Activated CD8-positive, alpha-beta memory T cell treated with anti-CD3 and anti-CD28 coated beads for 48 hours (primary cell): ENCODE results near the gene RPLP1.
A peak's percentile ranks its signal among the peaks of the same experiment; 100 is the strongest.

ENCODE experiments used
- DNase-seq, 3 experiments: peaks; one replicate each; pipeline ENCODE4 v3.0.0-alpha.2; 2020; ENCODE audit warnings: low read depth in 2 of 3, low spot score in 2 of 3

RPLP1 gene

GRCh38 chr15:69452692-69453521 is at the start of gene RPLP1:
RPLP1 (plus strand) TSS chr15:69452818; CDS start chr15:69452949, 131 bp downstream.
- DNase-seq = peak; percentile 85 to 92 (median 88)

DNA sequence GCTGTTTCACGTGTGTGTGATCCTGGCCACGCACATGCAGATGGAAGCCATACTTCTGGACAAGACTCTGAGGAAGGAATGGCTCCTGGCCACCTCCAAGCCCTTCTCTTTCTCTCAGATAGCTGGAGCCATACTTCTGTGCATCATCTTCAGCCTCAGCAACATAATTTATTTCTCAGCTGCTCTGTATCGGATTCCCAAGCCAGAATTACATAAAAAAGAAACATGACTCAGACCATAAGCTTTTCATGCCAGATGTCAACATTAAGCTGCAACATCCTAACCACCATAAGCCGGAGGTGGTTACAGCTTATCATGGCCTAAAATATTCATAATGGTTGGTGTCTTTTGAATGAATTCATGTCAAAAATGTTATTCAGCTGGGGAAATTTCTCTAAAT is 49.0 kb upstream of the RPLP1 start:
- DNase-seq = no peak

DNA sequence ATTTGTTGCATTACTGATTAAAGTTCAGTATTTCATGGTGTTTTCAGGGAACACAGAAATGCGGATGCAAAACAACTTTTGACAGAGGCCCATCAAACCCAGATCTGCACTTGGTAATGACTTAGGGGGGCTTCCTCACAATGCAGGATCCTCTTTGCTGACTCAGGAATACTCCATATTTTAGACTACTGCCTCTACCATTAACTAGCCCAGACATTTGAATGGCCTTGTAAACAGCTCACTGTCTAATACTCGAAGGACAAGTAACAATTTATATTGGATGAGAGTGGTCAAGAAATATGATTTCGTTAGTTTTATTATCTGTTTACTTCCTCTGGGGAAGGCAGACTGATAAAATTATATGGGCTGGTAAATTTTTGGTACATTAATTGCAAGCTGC is 47.5 kb upstream of the RPLP1 start:
- no peak for DNase-seq

DNA sequence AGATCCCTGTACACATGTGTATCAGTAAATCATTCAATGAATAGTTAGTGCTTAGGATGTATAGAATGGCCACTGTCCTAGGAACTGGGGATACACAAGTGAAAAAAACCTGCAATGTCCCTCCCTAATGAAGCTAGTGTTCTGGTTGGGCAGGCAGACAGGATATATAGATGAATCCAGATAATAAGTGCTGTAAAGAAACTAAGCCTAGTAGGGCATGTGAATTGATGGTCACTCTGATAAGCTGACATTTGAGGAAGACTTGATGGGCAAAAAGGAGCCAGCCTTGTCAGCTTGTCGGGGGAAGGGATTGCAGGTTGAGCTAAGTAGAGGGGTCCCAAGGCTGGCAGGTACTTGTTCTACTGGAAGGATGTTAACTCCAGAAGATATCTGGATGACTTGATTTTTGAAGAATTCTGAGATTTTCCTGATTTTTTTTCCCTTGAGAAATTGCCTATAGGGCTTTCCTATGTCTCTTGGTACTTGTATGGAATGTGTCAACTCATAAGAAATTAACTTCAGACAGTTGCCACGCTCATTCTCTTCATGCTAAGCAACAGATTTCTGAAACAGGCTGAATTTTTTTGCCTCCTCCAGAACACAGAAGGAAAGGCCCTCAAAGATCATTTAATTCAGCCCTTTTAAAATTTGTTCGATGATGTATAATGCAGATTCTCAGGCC is 44.8 kb upstream of the RPLP1 start:
- no peak for DNase-seq

DNA sequence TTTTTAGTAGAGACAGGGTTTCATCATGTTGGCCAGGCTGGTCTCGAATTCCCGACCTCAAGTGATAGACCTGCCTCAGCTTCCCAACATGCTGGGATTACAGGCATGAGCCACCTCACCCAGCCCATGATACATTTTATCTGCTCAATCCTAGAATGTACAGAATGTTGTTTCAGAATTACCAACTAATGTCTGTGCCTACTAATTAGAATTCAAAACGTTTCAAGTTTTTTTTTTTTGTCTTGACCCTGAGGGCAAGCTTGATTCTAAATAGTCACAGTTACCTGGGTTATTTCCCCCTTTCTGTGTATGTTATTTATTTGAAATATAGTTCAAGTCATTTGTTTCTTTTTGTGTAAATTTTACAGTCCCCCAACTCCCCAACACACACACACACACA is 43.8 kb upstream of the RPLP1 start:
- DNase-seq = no peak

DNA sequence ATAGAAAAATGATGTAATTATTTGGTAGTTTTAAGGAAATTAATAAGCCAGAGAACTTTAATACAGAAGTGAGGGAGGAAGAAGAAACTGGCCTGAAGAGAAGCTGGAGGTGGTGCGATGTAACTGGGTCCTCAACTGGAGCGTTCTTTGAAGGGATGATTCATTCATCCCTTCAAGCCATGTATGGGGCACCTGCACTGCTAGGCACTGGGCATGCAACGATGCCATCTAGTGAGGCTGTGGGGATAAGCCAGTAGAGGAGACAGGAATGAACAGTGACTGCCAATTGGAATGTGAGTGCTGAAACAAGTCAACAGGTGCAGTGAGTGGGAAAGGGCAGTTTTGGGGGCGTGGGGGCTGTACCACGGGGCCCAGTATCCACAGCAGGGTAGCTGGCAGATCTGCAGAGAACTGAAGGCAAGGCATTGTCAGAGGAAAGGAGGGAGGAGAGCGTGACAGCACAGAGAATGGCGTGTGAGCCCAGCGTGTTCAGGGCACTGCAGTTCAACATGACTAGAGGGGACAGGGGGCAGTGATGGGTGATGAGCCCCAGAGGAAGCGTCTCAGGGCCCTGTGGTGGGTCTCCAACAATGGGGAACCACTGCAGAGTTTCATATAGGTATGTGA is 42.3 kb upstream of the RPLP1 start:
- DNase-seq = no peak

GRCh38 chr15:69412274-69412673 is 40.3 kb upstream of the RPLP1 start:
- DNase-seq = no peak

GRCh38 chr15:69412701-69413100 is 39.9 kb upstream of the RPLP1 start:
- no peak for DNase-seq

- peak; percentile 70 to 79 (median 74) for DNase-seq
Measured at GRCh38 chr15:69413822-69414700, 38.6 kb upstream of the RPLP1 start, which contains the start of gene KIF23. KIF23 (plus strand) TSS chr15:69414349; CDS start chr15:69414466, 117 bp downstream.

GRCh38 chr15:69414701-69415167 is 37.9 kb upstream of the RPLP1 start:
- no peak for DNase-seq

- DNase-seq = no peak
Measured at GRCh38 chr15:69415381-69415780, 37.2 kb upstream of the RPLP1 start.

DNA sequence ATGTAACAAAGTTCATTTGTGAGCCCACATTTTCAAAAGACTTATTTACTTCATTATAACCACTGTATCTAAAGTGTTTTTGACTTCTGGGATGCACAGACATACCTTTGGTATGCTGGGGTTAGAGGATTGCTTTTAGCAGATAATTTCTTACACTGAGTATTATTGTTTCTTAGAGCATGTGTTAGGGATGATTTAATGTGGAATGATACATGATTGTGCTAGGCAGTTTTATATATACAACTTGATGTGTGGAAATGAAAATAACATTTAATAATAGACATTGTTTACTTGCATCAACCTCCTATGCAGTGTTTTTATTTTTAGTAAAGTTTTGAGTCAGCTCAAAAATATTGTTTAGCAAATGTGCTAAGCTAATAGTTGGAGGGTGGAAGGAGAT is 35.0 kb upstream of the RPLP1 start:
- no peak for DNase-seq

- DNase-seq = no peak
Measured at GRCh38 chr15:69421498-69421897, 31.1 kb upstream of the RPLP1 start.

DNA sequence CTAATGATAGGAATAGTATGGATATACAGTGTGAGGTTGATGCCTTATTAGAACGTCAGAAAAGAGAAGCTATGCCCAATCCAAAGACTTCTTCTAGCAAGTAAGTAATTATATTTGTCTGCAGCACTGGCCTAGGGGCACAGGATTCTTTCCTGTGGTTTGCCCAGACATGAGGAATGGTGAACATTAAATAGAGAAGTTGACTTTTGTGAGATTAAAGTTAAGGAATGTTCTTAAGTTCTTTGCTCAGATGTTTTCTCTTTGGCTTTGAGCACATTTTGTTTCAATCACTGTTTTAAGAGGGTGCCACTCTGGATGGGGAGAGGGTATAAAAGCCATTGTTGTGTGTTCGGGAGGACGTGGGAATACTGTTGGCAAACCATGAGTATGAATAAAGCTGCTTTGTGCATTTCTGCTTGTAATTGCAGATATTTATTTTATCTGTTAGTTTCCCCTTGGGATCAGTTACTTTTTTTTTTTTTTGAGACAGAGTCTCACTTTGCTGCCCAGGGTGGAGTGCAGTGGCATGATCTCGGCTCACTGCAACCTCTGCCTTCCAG is 30.2 kb upstream of the RPLP1 start:
- DNase-seq = no peak

- DNase-seq = no peak
Measured at GRCh38 chr15:69424001-69424400, 28.6 kb upstream of the RPLP1 start.

GRCh38 chr15:69424748-69425413 is 27.7 kb upstream of the RPLP1 start:
- DNase-seq = no peak

DNA sequence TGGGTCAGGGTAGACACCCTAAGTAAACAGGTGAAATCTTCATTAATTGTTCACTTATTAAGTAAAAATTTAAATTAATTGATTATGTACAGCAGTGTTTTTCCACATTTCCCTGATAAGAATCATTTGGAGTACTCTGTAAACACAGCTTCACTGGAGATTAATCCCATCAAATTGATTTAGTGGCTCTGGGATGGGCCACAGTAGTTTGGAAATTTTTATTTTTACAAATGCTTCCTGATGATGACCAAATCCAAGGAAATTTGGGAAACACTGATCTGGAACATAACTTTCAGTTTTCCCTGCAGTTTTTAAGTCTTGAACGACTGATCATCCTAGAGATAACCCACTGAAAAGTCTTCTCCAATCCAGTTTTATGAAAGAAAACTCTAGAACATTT is 18.8 kb upstream of the RPLP1 start:
- DNase-seq = no peak

- no peak for DNase-seq
Measured at GRCh38 chr15:69434238-69434637, 18.4 kb upstream of the RPLP1 start.

GRCh38 chr15:69434679-69435078 is 17.9 kb upstream of the RPLP1 start:
- DNase-seq = no peak

DNA sequence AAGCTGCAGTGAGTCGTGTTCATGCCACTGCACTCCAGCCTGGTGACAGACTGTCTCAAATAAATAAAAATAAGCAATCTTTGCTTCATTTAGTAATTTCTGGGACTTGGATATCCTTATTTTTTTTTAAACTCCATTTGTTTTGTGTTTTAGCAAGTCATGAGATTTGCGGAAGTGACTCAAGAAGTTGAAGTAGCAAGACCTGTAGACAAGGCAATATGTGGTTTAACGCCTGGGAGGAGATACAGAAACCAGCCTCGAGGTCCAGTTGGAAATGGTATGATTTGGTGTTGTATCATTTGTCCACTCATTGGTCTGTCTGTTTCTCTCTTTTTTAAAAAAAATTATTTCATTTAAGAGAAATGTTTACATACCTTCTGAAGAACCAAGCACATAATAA is 16.6 kb upstream of the RPLP1 start:
- DNase-seq = no peak
